ENCODE measurements around the gene AKAP6.

DNA sequence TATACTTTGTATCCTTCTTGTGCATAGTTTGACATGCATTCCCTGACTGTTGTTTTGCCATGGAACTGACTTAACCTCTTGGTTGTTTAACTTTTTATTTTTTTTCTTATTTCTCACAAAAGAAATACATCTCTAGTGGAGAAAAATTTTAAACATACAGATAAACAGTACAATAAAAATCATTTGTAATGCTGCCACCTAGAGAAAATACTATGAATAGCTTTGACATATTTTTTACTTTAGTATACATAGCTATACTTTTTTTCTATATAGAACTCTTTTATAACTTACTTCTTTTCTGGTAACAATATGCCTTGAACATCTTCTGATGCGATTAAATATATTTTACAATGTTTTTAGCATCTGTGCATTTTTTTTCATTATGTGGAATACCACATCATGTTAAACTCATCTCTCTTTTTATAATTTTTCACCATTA, 184.5 kb downstream of the AKAP6 start:
- TF ChIP-seq, protein P1, sequence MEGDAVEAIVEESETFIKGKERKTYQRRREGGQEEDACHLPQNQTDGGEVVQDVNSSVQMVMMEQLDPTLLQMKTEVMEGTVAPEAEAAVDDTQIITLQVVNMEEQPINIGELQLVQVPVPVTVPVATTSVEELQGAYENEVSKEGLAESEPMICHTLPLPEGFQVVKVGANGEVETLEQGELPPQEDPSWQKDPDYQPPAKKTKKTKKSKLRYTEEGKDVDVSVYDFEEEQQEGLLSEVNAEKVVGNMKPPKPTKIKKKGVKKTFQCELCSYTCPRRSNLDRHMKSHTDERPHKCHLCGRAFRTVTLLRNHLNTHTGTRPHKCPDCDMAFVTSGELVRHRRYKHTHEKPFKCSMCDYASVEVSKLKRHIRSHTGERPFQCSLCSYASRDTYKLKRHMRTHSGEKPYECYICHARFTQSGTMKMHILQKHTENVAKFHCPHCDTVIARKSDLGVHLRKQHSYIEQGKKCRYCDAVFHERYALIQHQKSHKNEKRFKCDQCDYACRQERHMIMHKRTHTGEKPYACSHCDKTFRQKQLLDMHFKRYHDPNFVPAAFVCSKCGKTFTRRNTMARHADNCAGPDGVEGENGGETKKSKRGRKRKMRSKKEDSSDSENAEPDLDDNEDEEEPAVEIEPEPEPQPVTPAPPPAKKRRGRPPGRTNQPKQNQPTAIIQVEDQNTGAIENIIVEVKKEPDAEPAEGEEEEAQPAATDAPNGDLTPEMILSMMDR (IDR thresholded peaks at IDR 0.05): peak; percentile 20 to 38 (median 25)
- no peak for TF ChIP-seq POLR2A (IDR thresholded peaks at IDR 0.05)
